Suprapubic skin (tissue), 3 donors: ENCODE results near the gene USP11.

Experiments used
- CTCF ChIP-seq, 2 donors: fragments of 200-600 bp in 1 of 2; fragments of 450-650 bp in 1 of 2; sonication (generic) in 1 of 2; IDR thresholded peaks; one replicate each; pipeline ENCODE4 v1.5.1; 2016 to 2019; ENCODE audit warnings: antibody characterized with exemption in 2 of 2, mild to moderate bottlenecking in 1 of 2, moderate library complexity in 1 of 2
- POLR2A ChIP-seq, 2 donors: fragments of 450-650 bp; IDR thresholded peaks; one replicate each; pipeline ENCODE4 v1.6.1; 2017; ENCODE audit warnings: antibody characterized with exemption in 2 of 2, mild to moderate bottlenecking in 2 of 2, moderate library complexity in 2 of 2

- TF ChIP-seq CTCF (IDR thresholded peaks at IDR 0.05) (no peak), POLR2A (IDR thresholded peaks at IDR 0.05) (no peak)
These were observed 6.7 kb upstream of the USP11 start for GRCh38 chrX:47226071-47226470.
